MCF 10A (cell line): ENCODE measurements around the gene LTB4R2. TPM values are rescaled to one million over a fixed set of nuclear protein-coding genes. Genes with fewer than 3 reads are reported as not detected.

Experiments used
- BruUV-seq: library from RNA; stranded (reverse); fragments of 400-500 nt; replicated peaks from 2 replicates; lab custom pipeline; 2021; lab: Mats Ljungman, UMichigan
- CTCF ChIA-PET: fragments of 300-600 bp; sonication (Branson Sonifier 250); formaldehyde crosslinking; extraction: SDS; loops from one replicate; lab custom pipeline; 2021; ENCODE audit warnings: antibody characterized with exemption, inconsistent platforms; lab: Yijun Ruan, JAX
- POLR2A ChIA-PET: fragments of 300-600, 350-650 bp; sonication (Branson Sonifier 250); formaldehyde crosslinking; extraction: SDS; loops from one replicate; lab custom pipeline; 2020; ENCODE audit warnings: antibody characterized with exemption, inconsistent platforms; lab: Yijun Ruan, JAX
- DNase-seq: peaks from one replicate; pipeline ENCODE4 v3.0.0-alpha.2; 2018; ENCODE audit not compliant: unreplicated experiment
- H3K27ac Mint-ChIP-seq: one replicate; pipeline ENCODE4 v1.8.0; 2022; ENCODE audit warnings: mild to moderate bottlenecking, low read depth, mixed read lengths; ENCODE audit not compliant: unreplicated experiment
- H3K27me3 Mint-ChIP-seq: one replicate; pipeline ENCODE4 v1.8.0; 2022; ENCODE audit warnings: mixed read lengths; ENCODE audit not compliant: insufficient read depth, unreplicated experiment
- H3K36me3 Mint-ChIP-seq: one replicate; pipeline ENCODE4 v1.8.0; 2022; ENCODE audit warnings: mild to moderate bottlenecking, moderate library complexity, mixed read lengths; ENCODE audit not compliant: insufficient read depth, unreplicated experiment
- H3K4me1 Mint-ChIP-seq: one replicate; pipeline ENCODE4 v1.8.0; 2022; ENCODE audit warnings: mixed read lengths; ENCODE audit not compliant: insufficient read depth, unreplicated experiment
- H3K4me3 Mint-ChIP-seq: one replicate; pipeline ENCODE4 v1.8.0; 2022; ENCODE audit warnings: mild to moderate bottlenecking, moderate library complexity, mixed read lengths; ENCODE audit not compliant: unreplicated experiment
- H3K9me3 Mint-ChIP-seq: one replicate; pipeline ENCODE4 v1.8.0; 2022; ENCODE audit warnings: mixed read lengths; ENCODE audit not compliant: unreplicated experiment
- CTCF ChIP-seq: fragments of 200-600 bp; IDR thresholded peaks from one replicate; pipeline ENCODE4 v1.8.0; 2022; ENCODE audit warnings: antibody characterized with exemption, mild to moderate bottlenecking; ENCODE audit not compliant: unreplicated experiment
- intact Hi-C: fragments of 100-400 bp; cut with micrococcal nuclease; formaldehyde crosslinking; loops from 2 replicates; pipeline ENCODE4 v1.14.1; 2022
- total RNA-seq: library from RNA; stranded (reverse); gene quantifications from 2 replicates; pipeline ENCODE4 v1.2.3, GENCODE V29; 2022

Gene LTB4R2
- total RNA-seq, 1 experiment from 2014 or later, result 21.7 TPM

GRCh38 chr14:24283796-24284460 lies 26.0 kb upstream of the LTB4R2 start:
- Mint-ChIP-seq H3K27ac (no peak overlapping the region), H3K27me3 (no peaks in the 10 kb centered on the region), H3K9me3 (no peaks in the 10 kb centered on the region), H3K4me3 (no peak overlapping the region), H3K4me1 (peaks cover 34% of the 10 kb centered on the region), H3K36me3 (peaks cover 2% of the 10 kb centered on the region)
- no peak for TF ChIP-seq CTCF
- POLR2A ChIA-PET, result interaction anchor here (0.6 to 9.2 kb wide), 12 partner anchors 8 to 143 kb away, joined by 3 to 115 read pairs (median 6); partner anchors contain the start of genes CHMP4A, DHRS1, LTB4R2 and NOP9
- CTCF ChIA-PET, result interaction anchor here (0.6 to 7.7 kb wide), 11 partner anchors 9 to 721 kb away, joined by 3 to 131 read pairs (median 10); partner anchors contain the start of genes CIDEB, DHRS1, NOP9 and RABGGTA
- DNase-seq, result no peak
- intact Hi-C loops, result no loop called here
- BruUV-seq, result no TSS peak

- ChIA-PET CTCF (interaction anchor here (0.9 to 7.7 kb wide), 9 partner anchors 9 to 722 kb away, joined by 3 to 131 read pairs (median 10); partner anchors contain the start of genes CIDEB, DHRS1, NOP9 and RABGGTA), POLR2A (interaction anchor here (0.6 to 9.2 kb wide), 10 partner anchors 7 to 144 kb away, joined by 3 to 115 read pairs (median 10); partner anchors contain the start of genes CHMP4A, DHRS1, LTB4R2 and NOP9)
- Mint-ChIP-seq H3K4me3 (no peak overlapping the region), H3K36me3 (peaks cover 4% of the 10 kb centered on the region), H3K9me3 (no peaks in the 10 kb centered on the region), H3K4me1 (peaks cover 27% of the 10 kb centered on the region), H3K27me3 (no peaks in the 10 kb centered on the region), H3K27ac (no peak overlapping the region)
- TF ChIP-seq CTCF, result no peak
- no TSS peak for BruUV-seq
- no peak for DNase-seq
- intact Hi-C loops, result no loop called here
Observed at GRCh38 chr14:24284501-24285035, 25.4 kb upstream of the LTB4R2 start.

- H3K27me3 Mint-ChIP-seq, result no peaks in the 10 kb centered on the region
- peaks cover 24% of the 10 kb centered on the region for H3K4me1 Mint-ChIP-seq
- no peak for DNase-seq
- H3K27ac Mint-ChIP-seq, result no peak overlapping the region
- ChIA-PET CTCF (interaction anchor here (1.5 to 7.7 kb wide), 5 partner anchors 11 to 43 kb away, joined by 3 to 131 read pairs (median 19); partner anchors contain the start of genes CIDEB, DHRS1, NOP9 and TINF2), POLR2A (interaction anchor here (1.6 to 9.2 kb wide), 3 partner anchors 12 to 14 kb away, joined by 6 to 115 read pairs (median 13); partner anchors contain the start of genes DHRS1, NOP9 and RABGGTA)
- no peaks in the 10 kb centered on the region for H3K9me3 Mint-ChIP-seq
- BruUV-seq, result no TSS peak
- peaks cover 4% of the 10 kb centered on the region for H3K36me3 Mint-ChIP-seq
- no peak for TF ChIP-seq CTCF
- no peak overlapping the region for H3K4me3 Mint-ChIP-seq
- intact Hi-C loops, result no loop called here
Observed at GRCh38 chr14:24285351-24285750, 24.6 kb upstream of the LTB4R2 start.

- BruUV-seq, result no TSS peak
- intact Hi-C loops, result no loop called here
- no peak for DNase-seq
- no peaks in the 10 kb centered on the region for H3K9me3 Mint-ChIP-seq
- no peak overlapping the region for H3K4me3 Mint-ChIP-seq
- H3K4me1 Mint-ChIP-seq, result peaks cover 13% of the 10 kb centered on the region
- no peak overlapping the region for H3K27ac Mint-ChIP-seq
- TF ChIP-seq CTCF, result no peak
- CTCF ChIA-PET, result interaction anchor here (0.7 to 4.1 kb wide), 4 partner anchors 10 to 46 kb away, joined by 3 to 19 read pairs (median 10); partner anchors contain the start of genes LTB4R2 and TINF2
- H3K27me3 Mint-ChIP-seq, result no peaks in the 10 kb centered on the region
- H3K36me3 Mint-ChIP-seq, result peaks cover 16% of the 10 kb centered on the region
- POLR2A ChIA-PET, result interaction anchor here (3.9 to 9.2 kb wide), 2 partner anchors 12 to 15 kb away, joined by 13 to 115 read pairs; partner anchors contain the start of genes DHRS1, NOP9 and RABGGTA
Observed at GRCh38 chr14:24286996-24287395, 22.9 kb upstream of the LTB4R2 start.
